Measurements from ENCODE around the gene UGT1A7. TPM values are rescaled to one million over a fixed set of nuclear protein-coding genes. Genes with fewer than 3 reads are reported as not detected.
"Not testable (repeated sequence)": the region's sequence is repeated elsewhere in the genome, so short reads cannot be mapped to it uniquely, and the experiment has no call there.

The UGT1A7 gene
- total RNA-seq, 3 donors from 2014 or later, result 0.10 TPM; not detected in 2

- not testable (repeated sequence) for H3K36me3 Mint-ChIP-seq (ENCODE audit: insufficient read depth); H3K4me3 Mint-ChIP-seq; ATAC-seq; DNase-seq; H3K4me1 Mint-ChIP-seq (ENCODE audit: low read depth)
- Mint-ChIP-seq H3K27me3 (ENCODE audit: low read depth) (peaks cover 25% of the 10 kb centered on the region), H3K9me3 (peaks cover 16% of the 10 kb centered on the region)
Measured at GRCh38 chr2:233751212-233752009, 69.7 kb downstream of the UGT1A7 start.

DNA sequence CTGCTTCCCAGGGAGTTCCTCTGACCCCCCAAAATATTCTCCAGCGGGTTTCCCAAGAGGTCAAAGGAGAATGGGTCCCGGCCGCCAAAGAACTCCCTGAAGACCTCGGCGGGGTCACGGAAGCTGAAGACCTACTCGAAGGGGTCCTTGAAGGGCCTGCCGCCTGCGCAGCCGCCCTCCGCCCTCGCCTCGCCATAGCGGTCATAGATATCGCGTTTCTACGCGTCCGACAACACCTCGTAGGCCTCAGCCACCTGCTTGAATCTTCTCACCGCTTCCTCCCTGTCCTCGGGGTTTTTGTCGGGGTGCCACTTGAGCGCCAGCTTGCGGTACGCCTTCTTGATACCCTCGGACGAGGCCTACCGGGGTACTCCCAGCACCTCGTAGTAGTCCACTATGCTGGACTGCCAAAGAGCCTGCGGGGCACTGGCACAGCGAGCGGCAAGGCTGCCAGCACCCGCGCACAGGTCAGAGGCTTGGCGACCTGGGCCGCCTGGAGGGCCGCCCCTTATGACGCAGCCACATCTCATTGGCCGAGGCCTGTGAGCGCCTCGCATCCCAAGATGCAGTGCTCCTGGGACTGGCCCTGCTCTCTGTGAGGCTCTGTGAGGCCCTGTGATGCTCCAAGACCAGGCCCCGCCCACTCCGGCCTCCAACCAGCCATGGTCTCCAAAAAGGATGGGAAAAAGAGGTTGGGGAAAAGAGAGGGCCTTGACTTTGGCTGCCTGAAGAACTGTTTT is 73.3 kb downstream of the UGT1A7 start:
- ATAC-seq, result no peak
- DNase-seq, result no peak
- no peak overlapping the region for H3K4me3 Mint-ChIP-seq
- H3K9me3 Mint-ChIP-seq, result peaks cover 12% of the 10 kb centered on the region
- peaks cover 13% of the 10 kb centered on the region for H3K27me3 Mint-ChIP-seq (ENCODE audit: low read depth)
- no peaks in the 10 kb centered on the region for H3K36me3 Mint-ChIP-seq (ENCODE audit: insufficient read depth)
- H3K4me1 Mint-ChIP-seq (ENCODE audit: low read depth), result no peaks in the 10 kb centered on the region

DNA sequence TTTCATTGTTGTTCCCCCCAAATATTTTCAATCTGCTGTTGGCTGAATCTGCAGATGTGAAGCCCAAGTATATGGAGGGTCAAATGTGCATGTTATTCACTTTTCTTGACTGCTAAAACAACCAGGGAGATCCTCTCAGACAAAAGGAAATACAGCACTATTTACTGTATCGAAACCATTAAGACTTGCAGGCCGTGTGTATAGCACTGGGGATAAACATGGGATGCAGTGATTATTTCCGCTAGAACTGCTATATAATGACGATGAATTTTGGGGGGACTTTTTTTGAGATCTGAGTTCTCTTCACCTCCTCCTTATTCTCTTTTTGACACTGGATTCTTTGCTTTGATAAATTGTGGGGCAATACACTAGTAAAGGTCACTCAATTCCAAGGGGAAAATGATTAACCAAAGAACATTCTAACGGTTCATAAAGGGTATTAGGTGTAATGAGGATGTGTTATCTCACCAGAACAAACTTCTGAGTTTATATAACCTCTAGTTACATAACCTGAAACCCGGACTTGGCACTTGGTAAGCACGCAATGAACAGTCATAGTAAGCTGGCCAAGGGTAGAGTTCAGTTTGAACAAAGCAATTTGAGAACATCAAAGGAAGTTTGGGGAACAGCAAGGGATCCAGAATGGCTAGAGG is 74.9 kb downstream of the UGT1A7 start:
- H3K4me1 Mint-ChIP-seq (ENCODE audit: low read depth), result no peaks in the 10 kb centered on the region
- H3K9me3 Mint-ChIP-seq, result peaks cover 4% of the 10 kb centered on the region
- DNase-seq (no peak), ATAC-seq (no peak)
- no peak overlapping the region for H3K4me3 Mint-ChIP-seq
- peaks cover 13% of the 10 kb centered on the region for H3K27me3 Mint-ChIP-seq (ENCODE audit: low read depth)
- no peaks in the 10 kb centered on the region for H3K36me3 Mint-ChIP-seq (ENCODE audit: insufficient read depth)

GRCh38 chr2:233758141-233758540 is 76.4 kb downstream of the UGT1A7 start:
- Mint-ChIP-seq H3K4me3 (no peak overlapping the region), H3K27me3 (ENCODE audit: low read depth) (peaks cover 11% of the 10 kb centered on the region), H3K36me3 (ENCODE audit: insufficient read depth) (no peaks in the 10 kb centered on the region), H3K4me1 (ENCODE audit: low read depth) (no peaks in the 10 kb centered on the region), H3K9me3 (no peaks in the 10 kb centered on the region)
- DNase-seq, result no peak
- no peak for ATAC-seq

GRCh38 chr2:233758849-233759248 is 77.1 kb downstream of the UGT1A7 start:
- H3K9me3 Mint-ChIP-seq, result no peaks in the 10 kb centered on the region
- H3K4me3 Mint-ChIP-seq, result no peak overlapping the region
- H3K36me3 Mint-ChIP-seq (ENCODE audit: insufficient read depth), result no peaks in the 10 kb centered on the region
- peaks cover 11% of the 10 kb centered on the region for H3K27me3 Mint-ChIP-seq (ENCODE audit: low read depth)
- no peak for DNase-seq
- H3K4me1 Mint-ChIP-seq (ENCODE audit: low read depth), result no peaks in the 10 kb centered on the region
- no peak for ATAC-seq

- DNase-seq (no peak), ATAC-seq (no peak)
- H3K27me3 Mint-ChIP-seq (ENCODE audit: low read depth), result peaks cover 16% of the 10 kb centered on the region
- H3K9me3 Mint-ChIP-seq, result no peaks in the 10 kb centered on the region
- H3K36me3 Mint-ChIP-seq (ENCODE audit: insufficient read depth), result no peaks in the 10 kb centered on the region
- no peaks in the 10 kb centered on the region for H3K4me1 Mint-ChIP-seq (ENCODE audit: low read depth)
- H3K4me3 Mint-ChIP-seq, result no peak within 1 kb of the TSS
Measured at GRCh38 chr2:233760043-233760442, 78.3 kb downstream of the UGT1A7 start, which contains the start of gene UGT1A1. UGT1A1 (plus strand) TSS chr2:233760270; CDS start chr2:233760288, 18 bp downstream.

- no peak for DNase-seq
- peaks cover 22% of the 10 kb centered on the region for H3K27me3 Mint-ChIP-seq (ENCODE audit: low read depth)
- no peak for ATAC-seq
- no peaks in the 10 kb centered on the region for H3K4me1 Mint-ChIP-seq (ENCODE audit: low read depth)
- no peak overlapping the region for H3K4me3 Mint-ChIP-seq
- no peaks in the 10 kb centered on the region for H3K36me3 Mint-ChIP-seq (ENCODE audit: insufficient read depth)
- no peaks in the 10 kb centered on the region for H3K9me3 Mint-ChIP-seq
Measured at GRCh38 chr2:233761040-233761769, 79.5 kb downstream of the UGT1A7 start.

DNA sequence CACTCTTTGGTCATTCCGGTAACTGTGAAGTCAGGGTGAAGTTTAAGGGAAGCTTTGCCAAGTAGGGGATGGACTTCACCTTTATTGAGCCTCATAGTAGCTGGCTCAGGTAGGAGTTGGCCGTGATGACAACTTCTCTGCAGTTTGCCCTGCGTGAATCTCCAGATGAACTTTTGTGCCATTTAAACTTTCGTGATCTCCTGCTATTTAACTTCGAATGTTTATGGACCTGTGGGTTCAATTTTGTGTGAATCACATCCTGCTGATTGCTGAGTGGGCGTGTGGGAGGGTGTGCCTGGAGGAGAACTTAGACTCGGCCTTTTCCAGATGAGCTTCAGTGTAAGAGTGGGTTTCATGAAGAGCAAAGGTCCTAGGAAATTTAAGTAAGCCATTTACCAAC is 82.6 kb downstream of the UGT1A7 start:
- H3K9me3 Mint-ChIP-seq, result no peaks in the 10 kb centered on the region

DNA sequence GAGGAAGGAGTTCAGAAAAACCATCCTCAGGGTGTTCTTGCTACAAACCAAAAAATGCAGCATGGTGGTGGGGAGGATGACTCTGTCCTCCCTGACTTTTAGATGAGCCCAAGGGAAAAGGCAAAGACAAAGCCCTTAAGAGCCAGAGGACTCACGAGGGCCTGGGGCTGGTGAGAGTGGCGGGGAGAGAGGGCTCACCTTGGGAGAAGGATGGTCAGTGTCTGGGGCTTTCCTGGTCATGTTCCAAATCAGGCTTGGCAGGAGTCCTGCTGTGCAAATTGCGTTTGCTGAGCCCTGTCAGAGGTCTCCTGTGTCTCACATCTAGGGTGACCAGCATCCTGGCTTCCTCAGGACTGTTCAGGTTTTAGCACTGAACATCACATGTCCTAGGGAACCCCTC is 83.1 kb downstream of the UGT1A7 start:
- no peaks in the 10 kb centered on the region for H3K4me1 Mint-ChIP-seq (ENCODE audit: low read depth)
- ATAC-seq, result no peak
- no peaks in the 10 kb centered on the region for H3K9me3 Mint-ChIP-seq
- no peak for DNase-seq
- H3K4me3 Mint-ChIP-seq, result no peak overlapping the region
- peaks cover 38% of the 10 kb centered on the region for H3K27me3 Mint-ChIP-seq (ENCODE audit: low read depth)
- no peaks in the 10 kb centered on the region for H3K36me3 Mint-ChIP-seq (ENCODE audit: insufficient read depth)

More for the DNA sequence above, 82.6 kb downstream of the UGT1A7 start:
- Mint-ChIP-seq H3K4me1 (ENCODE audit: low read depth) (no peaks in the 10 kb centered on the region), H3K27me3 (ENCODE audit: low read depth) (peaks cover 35% of the 10 kb centered on the region), H3K36me3 (ENCODE audit: insufficient read depth) (no peaks in the 10 kb centered on the region), H3K4me3 (no peak overlapping the region)
- ATAC-seq (no peak), DNase-seq (no peak)

DNA sequence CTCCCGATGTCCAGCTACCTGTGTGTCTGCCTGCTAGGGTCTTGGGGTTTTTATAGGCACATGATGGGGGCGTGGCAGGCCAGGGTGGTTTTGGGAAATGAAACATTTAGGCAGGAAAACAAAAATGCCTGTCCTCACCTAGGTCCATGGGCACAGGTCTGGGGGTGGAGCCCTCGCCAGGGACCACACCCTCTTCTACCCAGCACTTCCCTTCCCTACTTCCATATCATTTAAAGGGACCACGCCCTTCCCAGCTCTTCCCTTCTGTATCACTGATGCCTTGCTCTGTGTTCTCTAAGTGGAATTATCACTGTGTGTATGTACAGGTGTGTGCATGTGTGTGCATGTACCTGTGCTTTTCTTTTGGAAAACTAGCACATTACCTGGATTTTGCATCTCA is 84.7 kb downstream of the UGT1A7 start:
- no peaks in the 10 kb centered on the region for H3K4me1 Mint-ChIP-seq (ENCODE audit: low read depth)
- no peak for ATAC-seq
- no peak overlapping the region for H3K4me3 Mint-ChIP-seq
- peaks cover 38% of the 10 kb centered on the region for H3K27me3 Mint-ChIP-seq (ENCODE audit: low read depth)
- no peaks in the 10 kb centered on the region for H3K36me3 Mint-ChIP-seq (ENCODE audit: insufficient read depth)
- no peak for DNase-seq
- no peaks in the 10 kb centered on the region for H3K9me3 Mint-ChIP-seq

DNA sequence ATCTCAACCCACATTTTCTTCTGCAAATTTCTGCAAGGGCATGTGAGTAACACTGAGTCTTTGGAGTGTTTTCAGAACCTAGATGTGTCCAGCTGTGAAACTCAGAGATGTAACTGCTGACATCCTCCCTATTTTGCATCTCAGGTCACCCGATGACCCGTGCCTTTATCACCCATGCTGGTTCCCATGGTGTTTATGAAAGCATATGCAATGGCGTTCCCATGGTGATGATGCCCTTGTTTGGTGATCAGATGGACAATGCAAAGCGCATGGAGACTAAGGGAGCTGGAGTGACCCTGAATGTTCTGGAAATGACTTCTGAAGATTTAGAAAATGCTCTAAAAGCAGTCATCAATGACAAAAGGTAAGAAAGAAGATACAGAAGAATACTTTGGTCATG is 86.4 kb downstream of the UGT1A7 start:
- ATAC-seq (no peak), DNase-seq (no peak)
- Mint-ChIP-seq H3K27me3 (ENCODE audit: low read depth) (peaks cover 38% of the 10 kb centered on the region), H3K4me3 (no peak overlapping the region), H3K9me3 (no peaks in the 10 kb centered on the region), H3K4me1 (ENCODE audit: low read depth) (no peaks in the 10 kb centered on the region), H3K36me3 (ENCODE audit: insufficient read depth) (no peaks in the 10 kb centered on the region)

- peaks cover 30% of the 10 kb centered on the region for H3K27me3 Mint-ChIP-seq (ENCODE audit: low read depth)
- no peaks in the 10 kb centered on the region for H3K9me3 Mint-ChIP-seq
- no peaks in the 10 kb centered on the region for H3K4me1 Mint-ChIP-seq (ENCODE audit: low read depth)
- H3K4me3 Mint-ChIP-seq, result no peak overlapping the region
- ATAC-seq (no peak), DNase-seq (no peak)
- H3K36me3 Mint-ChIP-seq (ENCODE audit: insufficient read depth), result no peaks in the 10 kb centered on the region
Measured at GRCh38 chr2:233769260-233769659, 87.6 kb downstream of the UGT1A7 start.

DNA sequence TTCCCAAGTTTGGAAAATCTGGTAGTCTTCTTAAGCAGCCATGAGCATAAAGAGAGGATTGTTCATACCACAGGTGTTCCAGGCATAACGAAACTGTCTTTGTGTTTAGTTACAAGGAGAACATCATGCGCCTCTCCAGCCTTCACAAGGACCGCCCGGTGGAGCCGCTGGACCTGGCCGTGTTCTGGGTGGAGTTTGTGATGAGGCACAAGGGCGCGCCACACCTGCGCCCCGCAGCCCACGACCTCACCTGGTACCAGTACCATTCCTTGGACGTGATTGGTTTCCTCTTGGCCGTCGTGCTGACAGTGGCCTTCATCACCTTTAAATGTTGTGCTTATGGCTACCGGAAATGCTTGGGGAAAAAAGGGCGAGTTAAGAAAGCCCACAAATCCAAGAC is 90.5 kb downstream of the UGT1A7 start:
- no peaks in the 10 kb centered on the region for H3K36me3 Mint-ChIP-seq (ENCODE audit: insufficient read depth)
- peaks cover under 1% of the 10 kb centered on the region for H3K9me3 Mint-ChIP-seq
- ATAC-seq (no peak), DNase-seq (no peak)
- no peak overlapping the region for H3K4me3 Mint-ChIP-seq
- peaks cover 13% of the 10 kb centered on the region for H3K27me3 Mint-ChIP-seq (ENCODE audit: low read depth)
- H3K4me1 Mint-ChIP-seq (ENCODE audit: low read depth), result no peaks in the 10 kb centered on the region

DNA sequence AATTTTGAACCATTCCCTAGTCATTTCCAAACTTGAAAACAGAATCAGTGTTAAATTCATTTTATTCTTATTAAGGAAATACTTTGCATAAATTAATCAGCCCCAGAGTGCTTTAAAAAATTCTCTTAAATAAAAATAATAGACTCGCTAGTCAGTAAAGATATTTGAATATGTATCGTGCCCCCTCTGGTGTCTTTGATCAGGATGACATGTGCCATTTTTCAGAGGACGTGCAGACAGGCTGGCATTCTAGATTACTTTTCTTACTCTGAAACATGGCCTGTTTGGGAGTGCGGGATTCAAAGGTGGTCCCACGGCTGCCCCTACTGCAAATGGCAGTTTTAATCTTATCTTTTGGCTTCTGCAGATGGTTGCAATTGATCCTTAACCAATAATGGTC is 90.9 kb downstream of the UGT1A7 start:
- Mint-ChIP-seq H3K27me3 (ENCODE audit: low read depth) (peaks cover 11% of the 10 kb centered on the region), H3K9me3 (peaks cover 4% of the 10 kb centered on the region), H3K36me3 (ENCODE audit: insufficient read depth) (no peaks in the 10 kb centered on the region), H3K4me1 (ENCODE audit: low read depth) (no peaks in the 10 kb centered on the region), H3K4me3 (no peak overlapping the region)
- no peak for DNase-seq
- no peak for ATAC-seq

Data from activated T-cell treated with anti-CD3 and anti-CD28 coated beads, Interleukin-2, amount 50 U/mL, for 4 hours (primary cell).